HUDEP-2 (cell line): ENCODE results near the gene PIR.

ENCODE experiments used
- DNase-seq, 76 experiments: peaks; one replicate each; lab custom pipeline; 2025; ENCODE audit not compliant: unreplicated experiment in 76 of 76; lab: John Stamatoyannopoulos, UW

The PIR gene

GRCh38 chrX:15359701-15360100 is 133.4 kb downstream of the PIR start:
- no peak for DNase-seq

DNA sequence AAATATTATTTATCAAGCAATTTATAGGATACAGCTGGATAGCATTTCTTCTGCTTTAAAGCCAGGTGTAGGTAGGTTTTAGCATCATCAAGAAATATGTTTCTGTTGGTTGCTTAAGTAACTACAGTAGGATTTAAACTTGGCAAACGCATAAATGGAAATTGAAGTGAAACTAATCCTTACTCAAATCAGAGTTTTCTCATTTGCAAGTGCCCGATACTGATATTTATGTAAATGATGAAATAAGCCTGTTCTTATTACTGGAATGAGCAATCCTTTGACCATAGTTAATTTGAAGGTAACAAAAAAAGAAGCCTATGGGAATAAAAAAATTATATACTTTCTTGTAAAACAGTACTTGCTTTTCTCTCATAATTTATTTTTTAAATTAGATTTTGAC is 134.6 kb downstream of the PIR start:
- DNase-seq: no peak

DNA sequence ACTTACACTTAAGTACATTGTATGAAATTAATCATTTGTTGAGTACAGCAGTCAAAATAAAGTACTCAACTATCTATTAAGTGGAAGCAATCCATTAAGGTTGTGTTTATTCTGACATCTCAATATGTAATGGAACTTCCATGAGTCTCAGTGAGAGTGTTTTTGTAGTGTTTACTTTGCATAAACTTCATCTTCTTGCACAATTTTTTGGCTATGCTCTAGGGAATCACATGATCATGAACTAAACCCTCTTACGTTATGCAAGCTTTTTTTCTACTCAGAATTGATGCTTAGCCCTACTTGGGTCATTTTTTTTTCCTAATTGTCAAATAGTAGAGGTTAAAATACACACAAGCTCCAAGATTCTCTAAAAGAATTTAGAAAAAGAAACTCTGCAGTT is 136.7 kb downstream of the PIR start:
- DNase-seq: no peak

DNA sequence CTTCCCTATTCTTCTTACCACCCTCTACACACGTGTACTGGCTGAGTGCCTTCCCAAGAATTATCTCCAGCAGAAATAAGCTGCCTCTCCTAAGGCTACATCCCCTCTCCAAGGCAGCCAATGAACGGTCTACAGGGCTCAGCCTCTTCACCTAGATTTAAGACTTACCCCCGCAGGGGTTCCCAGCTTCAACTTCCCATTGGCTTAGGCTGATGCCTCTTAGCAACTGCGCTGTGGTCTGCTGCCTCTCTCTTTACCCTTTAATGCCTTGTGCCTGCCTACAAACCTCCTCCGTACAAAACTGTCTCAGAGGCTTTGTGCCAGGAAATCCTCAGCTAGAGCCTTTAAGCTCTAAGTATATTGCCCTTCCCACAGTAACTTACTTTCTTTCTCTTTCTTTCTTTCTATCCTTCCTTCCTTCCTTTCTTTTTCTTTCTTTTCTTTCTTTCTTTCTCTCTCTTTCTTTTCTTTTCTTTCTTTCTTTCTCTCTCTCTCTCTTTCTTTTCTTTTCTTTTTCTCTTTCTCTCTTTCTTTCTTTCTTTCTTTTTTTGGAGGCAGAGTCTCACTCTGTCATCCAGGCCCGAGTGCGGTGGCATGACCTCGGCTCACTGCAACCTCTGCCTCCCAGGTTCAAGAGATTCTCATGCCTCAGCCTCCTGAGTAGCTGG is 142.7 kb downstream of the PIR start:
- no peak for DNase-seq

GRCh38 chrX:15349046-15349445 is 144.1 kb downstream of the PIR start:
- peak in 29 of 76 experiments; percentile 0 to 52 (median 13) for DNase-seq

DNA sequence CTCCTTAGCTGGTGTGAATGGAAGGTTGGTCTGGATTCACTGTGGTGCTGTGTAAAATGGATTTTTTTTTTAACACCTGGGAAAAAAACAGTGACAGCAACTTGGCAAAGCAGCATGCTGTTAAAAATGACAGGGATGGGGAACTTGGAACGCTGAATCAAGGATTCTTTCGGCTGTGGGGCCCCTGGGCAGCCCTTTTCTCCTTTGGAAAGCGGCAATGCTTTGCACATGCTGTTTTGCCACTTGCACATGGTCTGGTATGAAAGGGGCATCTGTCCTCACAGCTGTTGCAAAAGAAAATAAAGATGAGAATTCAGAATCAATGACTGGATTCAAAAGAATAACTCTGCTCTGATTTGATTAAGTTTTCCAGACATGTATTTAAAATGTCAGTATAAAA is 147.2 kb downstream of the PIR start:
- DNase-seq: no peak

DNA sequence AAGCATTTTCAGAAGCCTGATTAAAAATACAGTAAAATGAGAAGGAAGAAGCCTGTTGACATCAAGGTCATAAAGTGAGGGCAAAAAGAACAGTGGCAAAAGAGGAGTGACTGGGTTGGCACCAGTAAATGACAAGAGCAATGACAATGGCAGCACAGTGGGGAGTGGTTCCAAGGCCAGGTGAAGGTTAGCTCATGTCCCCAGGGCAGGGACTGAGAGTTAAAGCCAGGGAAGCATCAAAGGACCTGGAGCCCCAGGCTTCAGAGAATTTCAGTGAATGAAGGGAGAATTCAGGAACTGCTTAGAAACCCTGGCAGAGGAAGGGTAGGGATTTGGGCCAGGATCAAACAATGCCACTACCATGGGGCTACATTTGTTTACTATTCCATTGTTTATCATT is 149.0 kb downstream of the PIR start:
- DNase-seq: no peak

- no peak for DNase-seq
Observed at GRCh38 chrX:15343075-15343476, 150.1 kb downstream of the PIR start.

DNA sequence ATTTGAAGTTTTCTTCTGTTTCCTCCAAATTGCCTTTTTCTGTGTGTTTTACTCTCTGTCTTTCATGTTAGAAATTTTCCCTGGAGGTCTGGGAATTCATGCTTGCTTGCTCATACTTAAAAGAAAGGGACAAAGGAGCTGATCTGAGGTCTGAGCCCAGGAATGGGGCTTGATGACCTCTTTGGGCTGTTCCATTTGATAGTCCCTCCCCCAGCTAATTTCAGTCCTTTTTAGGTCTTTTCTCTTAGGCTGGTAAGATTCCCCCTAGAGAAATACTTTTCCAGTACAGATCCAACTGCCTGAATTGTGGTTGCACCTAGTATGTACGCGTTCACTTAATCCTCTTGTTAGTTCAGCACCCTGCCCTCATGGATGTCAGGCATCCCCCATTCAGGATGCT is 152.3 kb downstream of the PIR start:
- no peak for DNase-seq

DNA sequence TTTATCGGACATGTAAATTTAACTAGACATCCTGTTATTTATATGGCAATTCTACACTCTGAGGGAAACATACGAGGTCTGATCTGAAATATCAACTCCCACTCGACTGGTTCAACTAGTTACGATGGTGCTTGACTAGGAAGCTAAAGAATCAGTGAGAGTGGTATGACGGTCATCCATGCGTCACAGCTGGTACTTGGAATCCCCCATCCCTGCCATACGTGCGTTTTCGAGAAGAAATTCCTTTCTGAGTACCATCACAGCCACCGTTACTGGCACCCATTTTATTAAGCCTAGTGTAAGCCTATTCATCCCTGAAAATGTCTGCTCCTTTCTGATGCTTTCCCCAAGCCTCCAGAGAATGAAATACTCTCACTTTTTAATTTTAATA is 157.1 kb downstream of the PIR start:
- peak in 4 of 76 experiments; percentile 1 to 9 (median 4) for DNase-seq

DNA sequence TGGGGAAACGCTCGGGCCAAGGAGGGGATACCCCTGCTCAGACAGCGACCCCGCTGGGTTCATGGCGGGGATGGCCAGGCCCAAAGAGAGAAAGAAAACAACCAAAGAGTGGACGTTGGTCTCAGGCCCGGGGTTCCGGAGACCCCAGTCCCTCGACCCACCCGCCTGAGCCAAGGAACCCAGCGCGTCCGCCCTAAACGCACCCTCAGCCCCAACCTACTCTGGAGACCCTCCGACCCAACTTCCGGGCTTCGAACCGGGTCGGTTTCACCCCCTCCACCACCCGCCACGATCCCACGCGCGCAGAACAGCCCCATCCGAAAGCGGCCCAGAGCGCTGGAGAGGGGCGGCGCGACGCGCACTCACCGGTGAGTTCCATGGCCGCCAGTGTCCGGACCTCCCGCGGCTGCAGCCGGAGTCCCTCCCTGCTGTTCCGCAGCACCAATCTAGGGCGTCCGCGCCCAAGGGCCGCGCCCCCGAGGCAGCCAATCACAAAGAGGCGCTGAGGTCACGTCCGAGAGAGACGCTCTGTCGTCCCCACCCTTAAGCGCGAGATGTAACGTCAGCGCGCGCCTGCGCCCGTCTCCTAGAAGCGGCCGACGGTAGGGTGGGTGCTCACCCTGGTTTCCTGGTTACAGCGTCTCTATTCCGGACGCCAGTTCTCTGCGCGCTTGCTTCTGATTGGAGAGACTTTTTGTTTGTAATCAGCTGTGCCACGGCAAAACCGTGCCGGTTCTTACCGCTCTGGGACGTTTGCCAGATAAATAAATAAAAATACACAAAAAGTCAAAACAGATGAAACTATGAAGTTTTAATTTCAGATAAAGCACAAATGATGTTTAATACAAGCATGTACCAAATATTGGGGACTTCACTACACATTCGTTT is 157.8 kb downstream of the PIR start, which contains the start of gene PIGA:
Gene PIGA, minus strand, starts transcription at position 389 of the 888 bp plus-strand sequence. CDS start 3,593 bp downstream, outside the sequence.
- peak; percentile 1 to 94 (median 86) for DNase-seq
